Ishikawa (cell line): Measurements from ENCODE around the gene PRAMEF26.
"Not testable (repeated sequence)": the region's sequence is repeated elsewhere in the genome, so short reads cannot be mapped to it uniquely, and the experiment has no call there.

ENCODE experiments used
- CEBPB ChIP-seq: IDR thresholded peaks from 2 replicates; pipeline ENCODE4 v1.6.1; 2012
- CREB1 ChIP-seq: IDR thresholded peaks from 2 replicates; pipeline ENCODE4 v1.6.1; 2012; ENCODE audit warnings: low read depth
- EP300 ChIP-seq: IDR thresholded peaks from 2 replicates; pipeline ENCODE4 v1.6.1; 2012; ENCODE audit warnings: borderline replicate concordance
- FOXM1 ChIP-seq: IDR thresholded peaks from 2 replicates; pipeline ENCODE4 v1.6.1; 2012; ENCODE audit warnings: low read depth, borderline replicate concordance
- NFIC ChIP-seq: IDR thresholded peaks from 2 replicates; pipeline ENCODE4 v1.6.1; 2012
- REST ChIP-seq: IDR thresholded peaks from 2 replicates; pipeline ENCODE4 v1.6.1; 2012; ENCODE audit warnings: low read depth, mild to moderate bottlenecking
- TAF1 ChIP-seq: IDR thresholded peaks from 2 replicates; pipeline ENCODE4 v1.6.1; 2012; ENCODE audit warnings: low read depth, mild to moderate bottlenecking
- TEAD4 ChIP-seq: IDR thresholded peaks from 2 replicates; pipeline ENCODE4 v1.6.1; 2012
- USF1 ChIP-seq: IDR thresholded peaks from 2 replicates; pipeline ENCODE4 v1.6.1; 2012
- YY1 ChIP-seq: IDR thresholded peaks from 2 replicates; pipeline ENCODE4 v1.6.1; 2012; ENCODE audit warnings: low read depth

Gene PRAMEF26

GRCh38 chr1:13155909-13156308, at the start of gene PRAMEF26:
PRAMEF26 (minus strand) TSS chr1:13156009; CDS start chr1:13153095, 2,914 bp downstream.
- TF ChIP-seq FOXM1, NFIC, TAF1: not testable (repeated sequence)

DNA sequence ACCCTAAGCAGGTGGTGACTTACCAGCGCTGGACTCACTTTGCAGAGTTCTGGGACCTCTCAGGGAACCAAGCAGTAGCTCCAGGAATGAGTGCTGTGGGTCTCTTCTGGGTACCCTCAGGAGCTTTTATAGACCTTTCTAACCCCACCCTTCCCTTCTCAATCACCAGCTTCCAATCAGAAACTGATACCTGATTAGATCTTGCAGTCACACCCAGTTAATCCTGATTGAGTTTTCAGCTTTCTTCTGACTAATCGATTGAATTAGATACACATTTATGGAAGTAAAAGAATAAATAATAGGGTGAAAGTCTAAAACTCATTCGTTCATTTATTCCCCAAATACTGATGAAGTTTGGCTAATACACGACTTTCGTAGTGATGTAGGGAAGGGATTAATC, 45.5 kb upstream of the PRAMEF26 start, which contains the start of gene PRAMEF13:
Gene PRAMEF13, minus strand, starts transcription at position 101 of the 400 bp plus-strand sequence. CDS start 1,820 bp downstream, outside the sequence.
- TF ChIP-seq CREB1, TAF1, EP300: not testable (repeated sequence)

- TF ChIP-seq TEAD4, CEBPB, FOXM1: not testable (repeated sequence)
These were observed 15.7 kb upstream of the PRAMEF26 start, which contains the start of gene PRAMEF9 for GRCh38 chr1:13171548-13171947. PRAMEF9 (plus strand) TSS chr1:13171848; CDS start chr1:13175281, 3,433 bp downstream.

DNA sequence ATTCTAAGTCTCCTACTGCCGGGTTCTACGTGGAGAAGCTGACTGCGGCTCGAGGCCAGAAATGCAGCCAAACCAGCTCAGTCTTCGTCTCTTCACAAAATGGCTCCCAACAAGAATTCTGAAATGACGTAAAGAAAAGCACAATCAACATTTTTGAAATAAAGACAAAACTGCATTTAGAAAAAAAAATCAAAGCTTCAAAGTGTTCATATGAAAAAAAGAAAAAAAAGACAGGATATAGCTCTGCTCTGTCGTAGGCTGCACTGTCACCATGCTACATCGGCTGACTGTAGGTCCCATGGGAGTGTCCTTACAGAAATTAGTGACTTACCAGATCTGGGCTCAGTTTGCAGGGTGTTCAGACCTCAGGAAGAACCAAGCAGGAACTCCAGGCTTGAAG, 9.7 kb upstream of the PRAMEF26 start, which contains the start of gene HNRNPCL4:
Gene HNRNPCL4, minus strand, starts transcription at position 101 of the 400 bp plus-strand sequence. CDS start 164 bp downstream, outside the sequence.
- TF ChIP-seq YY1, USF1, EP300: not testable (repeated sequence)

GRCh38 chr1:13116754-13117153, 39.1 kb downstream of the PRAMEF26 start, which contains the start of gene HNRNPCL2:
HNRNPCL2 (minus strand) TSS chr1:13116854; CDS start chr1:13116400, 454 bp downstream.
- TF ChIP-seq CREB1, REST, YY1: not testable (repeated sequence)
